ENCODE results near the gene CCDC83.
"Not testable (repeated sequence)": the region's sequence is repeated elsewhere in the genome, so short reads cannot be mapped to it uniquely, and the experiment has no call there.

The CCDC83 gene

DNA sequence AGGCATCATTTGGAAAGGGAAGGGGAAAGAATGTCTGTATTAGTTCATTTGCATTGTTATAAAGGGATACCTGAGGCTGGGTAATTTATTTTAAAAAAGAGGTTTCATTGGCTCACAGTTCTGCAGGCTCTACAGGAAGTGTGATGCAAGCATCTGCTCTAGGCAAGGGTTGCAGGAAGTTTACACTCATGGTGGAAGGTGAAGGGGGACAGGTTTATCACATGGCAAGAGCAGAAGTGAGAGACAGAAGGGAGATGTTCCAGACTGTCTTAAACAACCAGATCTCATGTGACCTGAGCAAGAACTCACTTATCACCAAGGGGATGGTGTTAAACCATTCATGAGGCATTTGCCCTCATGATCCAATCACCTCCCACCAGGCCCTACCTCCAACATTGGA lies 90.6 kb downstream of the CCDC83 start:
- no peak for DNase-seq

DNA sequence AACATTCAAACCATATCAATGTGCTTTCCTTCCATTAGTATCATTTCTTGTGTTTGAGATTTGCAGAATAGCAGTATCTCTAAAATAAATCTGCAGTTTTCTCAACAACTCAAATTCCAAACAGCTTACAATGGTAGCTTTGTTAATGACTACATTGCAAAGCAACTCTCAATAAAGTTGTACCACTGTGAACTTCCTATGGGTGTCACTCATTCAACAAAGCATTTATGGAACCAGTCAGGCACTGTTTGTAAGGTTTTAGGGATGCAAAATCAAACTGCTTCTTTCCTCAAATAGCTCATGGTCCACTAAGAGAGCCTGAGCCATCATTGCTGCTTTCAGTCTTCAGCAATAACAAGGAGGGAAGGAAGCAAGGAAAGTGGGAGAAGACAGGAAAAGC lies 91.0 kb downstream of the CCDC83 start:
- no peak for DNase-seq

DNA sequence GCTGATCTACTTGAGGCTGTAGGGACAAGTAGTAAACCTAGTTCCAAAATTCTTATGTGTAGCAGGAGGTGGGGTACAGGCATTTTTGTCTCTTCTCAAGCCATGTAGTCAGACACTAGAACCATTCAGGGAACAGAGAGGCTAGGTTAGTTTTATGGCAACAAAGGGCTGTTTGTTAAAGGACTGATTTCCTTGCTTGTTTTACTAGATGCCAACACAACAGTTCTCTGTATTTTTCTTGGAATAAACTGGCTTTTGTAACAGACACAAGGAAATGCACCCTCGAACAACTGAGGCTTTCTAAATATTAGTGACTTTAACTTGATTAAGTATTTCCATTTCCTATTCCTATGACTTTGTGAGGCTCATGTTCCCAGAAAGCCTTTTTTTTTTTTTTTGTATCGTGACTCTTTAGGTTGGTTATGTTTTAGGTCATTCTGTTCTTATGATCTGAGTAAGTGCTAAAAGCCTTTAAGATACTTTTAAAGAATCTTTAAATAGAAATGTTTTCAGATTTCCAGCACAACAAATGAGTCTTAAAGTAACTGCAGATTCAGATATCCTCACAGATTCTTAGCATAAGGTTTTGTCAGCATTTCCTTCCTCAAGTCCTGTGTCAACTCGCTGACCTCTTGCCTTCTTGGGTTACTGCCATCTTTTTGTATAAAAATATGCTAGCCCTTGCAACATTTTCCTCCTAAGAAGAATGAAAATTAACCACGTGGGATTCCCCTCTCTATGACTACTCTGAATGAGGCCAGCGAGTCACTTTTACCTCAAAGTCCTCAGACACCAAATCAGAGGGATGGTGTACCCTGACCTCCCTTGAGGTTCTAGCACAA lies 92.5 kb downstream of the CCDC83 start:
- DNase-seq = no peak

DNA sequence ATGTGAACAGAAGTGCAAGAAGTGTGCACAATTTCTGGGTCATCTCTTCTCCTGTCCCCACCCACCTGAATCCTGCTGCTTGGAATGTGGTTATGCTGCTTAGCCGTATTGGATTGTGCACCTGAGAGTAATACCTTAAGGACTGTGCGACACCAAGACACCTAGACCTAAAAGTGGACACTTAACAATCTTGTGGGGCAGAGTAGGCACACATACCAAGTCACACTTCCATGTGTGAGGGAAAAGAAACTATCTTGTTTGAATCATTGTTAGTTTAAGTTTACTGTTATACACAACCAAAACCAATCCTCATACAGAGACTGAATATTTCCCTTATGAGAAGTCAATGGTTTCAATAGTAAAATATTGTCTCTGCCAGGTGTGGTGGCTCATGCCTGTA lies 93.7 kb downstream of the CCDC83 start:
- no peak for DNase-seq

DNA sequence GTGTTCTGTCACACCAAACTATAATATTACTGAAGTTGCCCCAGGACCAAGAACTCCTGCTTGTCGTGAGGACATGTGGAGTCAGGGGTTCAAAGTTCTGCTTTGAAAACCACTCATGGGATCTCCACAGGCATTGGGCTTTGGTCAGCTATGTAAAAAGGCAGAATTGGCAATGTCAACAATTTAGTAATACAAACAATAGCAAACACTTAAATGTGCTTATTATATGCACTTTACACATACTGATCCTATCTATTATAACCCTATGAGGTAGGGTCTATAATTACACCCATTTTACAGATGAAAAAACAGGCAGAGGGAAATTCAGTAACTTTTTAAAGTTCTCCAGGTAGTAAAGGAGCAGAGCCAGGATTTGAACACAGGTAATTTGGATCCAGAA lies 94.6 kb downstream of the CCDC83 start:
- no peak for DNase-seq

DNA sequence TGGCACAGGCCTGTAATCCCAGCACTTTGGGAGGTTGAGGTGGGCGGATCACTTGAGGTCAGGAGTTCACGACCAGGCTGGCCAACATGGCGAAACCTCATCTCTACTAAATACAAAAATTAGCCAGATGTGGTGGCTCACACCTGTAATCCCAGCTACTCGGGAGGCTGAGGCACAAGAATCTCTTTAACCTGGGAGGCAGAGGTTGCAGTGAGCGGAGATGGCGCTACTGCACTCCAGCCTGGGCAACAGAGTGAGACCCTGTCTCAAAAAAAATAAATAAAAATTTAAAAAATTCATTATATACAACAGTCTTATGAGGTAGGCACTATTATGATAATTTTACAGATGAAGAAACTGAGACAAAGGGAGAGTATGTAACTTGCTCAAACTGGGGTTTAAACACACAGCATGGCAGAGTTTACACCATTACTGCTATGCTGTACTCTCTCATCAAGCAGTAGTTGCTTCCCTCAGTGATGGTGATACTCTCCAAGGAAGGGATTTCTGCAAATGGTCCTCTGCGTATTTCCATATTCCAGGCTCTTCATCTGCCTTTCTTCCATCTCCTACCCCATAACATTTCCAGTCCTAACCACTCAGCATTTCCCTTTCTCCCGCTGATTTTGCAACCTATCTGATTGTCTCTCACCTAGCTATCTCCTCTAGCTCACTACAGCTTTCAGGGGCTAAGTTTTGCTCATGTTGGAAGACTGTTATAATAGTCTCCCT lies 95.3 kb downstream of the CCDC83 start:
- no peak for DNase-seq

DNA sequence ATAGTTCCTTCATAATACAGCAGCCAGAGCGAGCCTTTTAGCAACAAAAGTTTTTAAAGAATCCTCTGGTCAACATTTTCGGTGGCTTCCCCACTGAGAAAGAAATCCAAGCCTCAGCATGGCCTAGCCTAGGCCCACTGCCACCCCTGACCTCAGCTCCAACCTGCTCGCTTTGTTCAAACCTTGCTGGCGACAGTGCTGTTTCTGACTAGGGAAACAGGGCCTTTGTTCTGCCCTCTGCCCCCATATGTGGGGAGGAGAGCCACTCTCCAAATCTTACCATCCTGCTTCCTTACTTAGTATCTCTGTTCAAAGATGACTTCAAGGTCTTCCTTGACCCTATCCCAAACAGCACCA lies 95.8 kb downstream of the CCDC83 start:
- no peak for DNase-seq

DNA sequence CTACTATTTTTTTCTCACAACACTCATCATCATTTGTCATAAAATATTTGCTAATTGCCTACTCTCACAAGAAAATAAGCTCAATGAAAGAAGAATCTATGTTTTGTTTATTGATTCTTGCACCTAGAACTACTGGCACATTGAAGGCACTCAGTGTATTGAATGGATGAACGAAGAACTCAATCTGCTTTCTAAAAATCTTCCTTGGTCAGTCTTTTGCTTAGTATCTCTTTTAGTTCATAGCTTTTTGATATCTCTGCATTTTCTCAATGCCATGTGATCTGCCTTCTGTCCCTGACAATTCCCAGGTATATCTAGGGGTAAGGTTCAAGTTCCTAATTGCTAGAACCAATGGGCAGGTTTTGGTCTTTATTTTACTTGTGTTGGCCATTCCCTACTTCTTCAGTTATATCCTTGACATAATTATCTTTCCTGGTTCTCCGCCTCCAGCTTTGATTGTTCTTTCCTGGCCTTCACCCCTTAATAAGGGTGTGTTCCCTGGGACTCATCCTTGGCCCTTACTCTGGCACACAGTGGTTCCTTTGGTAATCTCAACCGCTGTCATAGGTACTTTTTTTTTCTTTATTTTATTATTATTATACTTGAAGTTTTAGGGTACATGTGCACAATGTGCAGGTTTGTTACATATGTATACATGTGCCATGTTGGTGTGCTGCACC lies 96.4 kb downstream of the CCDC83 start:
- no peak for DNase-seq

DNA sequence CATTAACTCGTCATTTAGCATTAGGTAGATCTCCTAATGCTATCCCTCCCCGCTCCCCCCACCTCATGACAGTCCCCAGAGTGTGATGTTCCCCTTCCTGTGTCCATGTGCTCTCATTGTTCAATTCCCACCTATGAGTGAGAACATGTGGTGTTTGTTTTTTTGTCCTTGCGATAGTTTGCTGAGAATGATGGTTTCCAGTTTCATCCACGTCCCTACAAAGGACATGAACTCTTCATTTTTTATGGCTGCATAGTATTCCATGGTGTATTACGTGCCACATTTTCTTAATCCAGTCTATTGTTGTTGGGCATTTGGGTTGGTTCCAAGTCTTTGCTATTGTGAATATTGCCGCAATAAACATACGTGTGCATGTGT lies 96.9 kb downstream of the CCDC83 start:
- DNase-seq = not testable (repeated sequence)

DNA sequence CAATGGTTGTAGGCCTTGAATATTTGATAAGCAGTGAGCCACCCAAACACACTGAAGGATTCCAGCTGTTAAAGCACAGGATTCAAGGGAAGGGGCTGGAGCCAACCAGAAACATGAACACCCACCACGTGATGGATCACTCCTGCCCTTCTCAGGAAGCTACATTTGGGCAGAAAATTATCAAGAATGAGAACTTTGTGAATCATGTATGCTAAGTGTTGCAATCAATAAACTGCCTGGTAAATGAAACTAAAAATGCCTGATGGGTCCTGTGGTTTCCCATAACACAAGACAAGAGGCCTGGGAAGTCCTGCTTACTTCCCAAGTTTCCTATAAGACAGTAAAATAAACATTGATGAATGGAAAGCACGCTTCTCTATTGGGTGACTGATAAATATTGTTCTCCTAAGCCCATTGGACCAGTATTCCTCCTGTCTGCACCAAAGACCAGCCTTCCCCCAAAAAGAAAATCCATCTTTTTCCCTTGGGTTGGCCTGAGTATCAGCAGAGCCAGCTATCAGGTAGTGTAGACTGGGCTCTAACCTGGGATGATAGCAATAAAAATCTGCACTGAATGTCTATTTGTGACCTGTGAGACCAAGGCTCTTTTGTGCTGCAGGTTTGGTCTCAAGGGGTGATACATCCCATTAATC lies 98.4 kb downstream of the CCDC83 start:
- no peak for DNase-seq

DNA sequence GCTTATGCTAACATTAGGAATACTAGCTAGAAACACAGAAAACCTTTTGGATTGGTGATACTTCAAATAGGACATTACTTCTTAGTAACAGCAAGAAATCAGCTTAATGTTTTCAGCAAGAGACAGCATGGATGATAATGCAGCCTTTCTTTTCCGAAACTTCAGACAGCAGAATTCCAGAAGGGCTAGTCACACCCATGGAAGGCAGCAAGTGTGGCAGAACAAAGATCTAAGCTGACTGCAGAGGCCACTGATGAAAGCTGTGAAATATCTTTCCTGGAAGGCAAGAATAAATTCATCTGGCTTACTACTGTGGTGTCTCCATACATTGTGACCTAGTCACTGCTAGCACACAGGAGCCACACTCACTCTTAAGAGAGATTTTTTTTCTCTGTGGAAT lies 100.3 kb downstream of the CCDC83 start:
- DNase-seq = no peak

DNA sequence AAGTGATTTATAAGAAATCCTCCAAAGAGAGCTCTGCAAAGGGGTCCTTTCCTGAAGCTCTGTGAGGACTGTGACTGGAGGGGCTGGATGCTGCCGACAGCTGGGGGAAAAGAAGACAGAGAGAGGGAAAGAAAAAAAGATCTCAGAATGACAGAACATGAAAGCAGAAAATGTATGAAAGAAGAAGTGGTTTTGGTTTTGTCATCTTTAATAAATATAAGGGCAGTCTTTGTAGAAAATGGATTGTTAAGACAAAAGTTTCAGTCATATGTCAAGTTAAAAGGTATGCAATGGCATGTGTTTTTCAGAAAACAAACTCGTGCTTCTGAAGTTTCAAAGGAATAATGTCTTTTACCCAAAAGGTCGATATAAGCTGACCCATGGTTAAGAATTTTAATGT lies 105.5 kb downstream of the CCDC83 start:
- no peak for DNase-seq

DNA sequence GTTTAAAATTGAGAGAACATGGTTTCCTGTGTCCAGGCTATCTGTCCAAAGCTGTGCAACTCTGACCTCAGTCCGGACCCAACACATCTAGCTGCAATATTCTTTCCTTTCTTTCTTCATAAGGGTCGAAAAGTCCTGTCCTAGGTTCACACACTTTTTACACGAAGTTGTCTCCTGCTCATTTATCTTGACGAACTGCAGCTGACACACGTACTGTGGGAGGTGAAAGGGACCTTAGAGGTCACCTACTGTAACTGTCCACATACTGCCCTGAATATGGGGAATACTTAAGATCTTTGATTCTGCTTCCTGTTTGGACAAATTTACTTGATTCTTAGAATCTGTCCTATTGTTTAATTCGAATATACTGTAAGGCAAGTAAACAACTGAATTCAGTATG lies 105.9 kb downstream of the CCDC83 start:
- DNase-seq = no peak

DNA sequence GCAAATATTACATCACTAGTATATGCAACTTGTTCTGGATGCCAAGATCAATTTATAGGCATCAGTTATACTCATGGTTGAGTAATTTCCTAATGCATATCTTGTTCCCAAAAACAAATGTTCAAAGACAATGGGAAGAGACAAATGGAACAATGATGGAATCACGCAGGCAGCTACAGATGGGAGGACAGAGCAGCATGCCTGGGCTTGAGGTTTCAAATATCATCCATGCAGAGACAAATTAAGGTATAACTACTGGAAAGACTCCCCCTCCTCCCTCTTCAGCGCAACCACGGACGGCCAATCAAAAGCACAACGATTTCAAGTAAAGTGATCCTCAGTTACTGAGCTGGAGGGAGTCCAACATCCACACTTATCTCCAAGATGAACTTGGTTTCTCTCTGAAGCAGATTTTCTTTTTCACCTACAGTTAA lies 106.8 kb downstream of the CCDC83 start:
- DNase-seq = peak; percentile 83

DNA sequence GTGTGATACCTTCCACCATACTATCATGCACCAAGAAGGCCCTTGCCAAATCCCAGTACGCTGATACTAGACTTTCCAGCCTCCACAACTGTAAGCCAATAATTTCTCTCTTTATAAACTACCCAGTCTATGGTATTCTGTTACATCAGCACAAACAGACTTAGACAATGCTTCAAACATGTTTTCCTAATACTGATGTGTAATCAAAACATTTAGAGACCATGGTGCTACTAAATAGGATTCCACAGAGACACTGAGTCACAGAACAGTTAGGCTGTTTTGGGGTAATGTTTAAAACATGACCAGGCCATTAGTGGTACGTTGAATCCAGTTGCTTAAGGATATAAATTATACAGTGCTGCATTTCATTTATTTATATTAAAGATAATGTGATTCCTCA lies 110.0 kb downstream of the CCDC83 start:
- no peak for DNase-seq

DNA sequence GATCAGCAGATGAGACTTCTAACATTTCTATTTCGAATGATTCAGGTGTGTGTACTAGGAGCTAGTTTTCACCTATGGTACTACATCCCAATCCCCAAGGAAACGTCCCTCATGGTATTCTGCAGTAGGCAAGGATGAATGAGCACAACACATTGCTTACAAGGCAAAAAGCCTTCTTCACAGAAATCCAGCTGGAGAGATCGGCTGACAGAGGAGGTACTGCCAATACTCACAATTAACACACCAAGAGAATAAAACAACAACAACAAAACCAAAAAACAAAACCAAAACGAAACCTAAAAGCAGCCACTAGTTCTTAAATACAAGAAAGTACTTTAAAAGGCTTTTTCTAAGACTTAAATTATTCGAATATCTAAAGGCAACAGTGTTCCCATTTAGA lies 112.3 kb downstream of the CCDC83 start:
- no peak for DNase-seq

Measured in NCI-H510A treated with DMSO at 0.1 percent for 48 hours (cell line).